Kidney epithelial cell (primary cell): ENCODE measurements around the gene SIRT1. TPM values are rescaled to one million over a fixed set of nuclear protein-coding genes. Genes with fewer than 3 reads are reported as not detected.
"Not testable (repeated sequence)": the region's sequence is repeated elsewhere in the genome, so short reads cannot be mapped to it uniquely, and the experiment has no call there.

Experiments used
- DNase-seq: peaks from one replicate; pipeline ENCODE4 v3.0.0-alpha.2; 2010; ENCODE audit warnings: low read depth
- H3K27me3 ChIP-seq: 2 replicates; pipeline ENCODE4 v1.6.0; 2011; ENCODE audit warnings: low read length; ENCODE audit not compliant: control insufficient read depth, insufficient read depth
- H3K36me3 ChIP-seq: 2 replicates; pipeline ENCODE4 v1.5.1; 2011; ENCODE audit warnings: low read length; ENCODE audit not compliant: control insufficient read depth, insufficient read depth
- H3K4me3 ChIP-seq: 2 replicates; pipeline ENCODE4 v1.5.1; 2011; ENCODE audit warnings: low read depth, mild to moderate bottlenecking, control low read depth, low read length
- CTCF ChIP-seq: IDR thresholded peaks from 2 replicates; pipeline ENCODE4 v1.5.1; 2011; ENCODE audit warnings: mild to moderate bottlenecking, moderate library complexity, low read length, control low read depth, inconsistent platforms; ENCODE audit not compliant: insufficient read depth, poor library complexity, severe bottlenecking
- total RNA-seq: library from RNA; depleted of rRNA; stranded (reverse); fragments of >200 nt; gene quantifications from 2 replicates; pipeline ENCODE4 v1.2.3, GENCODE V29; 2015

SIRT1 gene
- total RNA-seq, result 20.5 and 22.4 TPM in 2 replicates

DNA sequence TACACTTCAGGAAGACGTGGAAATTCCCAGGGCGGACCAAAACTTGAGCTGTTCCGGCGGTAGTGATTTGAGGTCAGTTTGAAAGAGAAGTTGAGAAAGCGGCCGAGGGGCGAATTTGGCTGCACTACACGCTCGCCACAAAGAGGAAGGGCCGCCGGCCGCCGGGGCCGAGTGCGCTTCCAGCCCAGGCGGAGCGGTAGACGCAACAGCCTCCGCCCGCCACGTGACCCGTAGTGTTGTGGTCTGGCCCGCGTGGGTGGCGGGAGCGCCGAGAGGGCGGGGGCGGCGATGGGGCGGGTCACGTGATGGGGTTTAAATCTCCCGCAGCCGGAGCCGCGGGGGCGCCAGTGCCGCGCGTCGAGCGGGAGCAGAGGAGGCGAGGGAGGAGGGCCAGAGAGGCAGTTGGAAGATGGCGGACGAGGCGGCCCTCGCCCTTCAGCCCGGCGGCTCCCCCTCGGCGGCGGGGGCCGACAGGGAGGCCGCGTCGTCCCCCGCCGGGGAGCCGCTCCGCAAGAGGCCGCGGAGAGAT is at the start of gene SIRT1:
TSS of gene SIRT1 (plus strand) at position 344 of the 529 bp plus-strand sequence. CDS start at position 410, 66 bp downstream.
- peaks cover 1% of the 10 kb centered on the region for H3K36me3 ChIP-seq
- no peak for TF ChIP-seq CTCF
- no peaks in the 10 kb centered on the region for H3K27me3 ChIP-seq
- peak within 1 kb of the TSS; percentile 90 for H3K4me3 ChIP-seq
- DNase-seq, result peak; percentile 52

DNA sequence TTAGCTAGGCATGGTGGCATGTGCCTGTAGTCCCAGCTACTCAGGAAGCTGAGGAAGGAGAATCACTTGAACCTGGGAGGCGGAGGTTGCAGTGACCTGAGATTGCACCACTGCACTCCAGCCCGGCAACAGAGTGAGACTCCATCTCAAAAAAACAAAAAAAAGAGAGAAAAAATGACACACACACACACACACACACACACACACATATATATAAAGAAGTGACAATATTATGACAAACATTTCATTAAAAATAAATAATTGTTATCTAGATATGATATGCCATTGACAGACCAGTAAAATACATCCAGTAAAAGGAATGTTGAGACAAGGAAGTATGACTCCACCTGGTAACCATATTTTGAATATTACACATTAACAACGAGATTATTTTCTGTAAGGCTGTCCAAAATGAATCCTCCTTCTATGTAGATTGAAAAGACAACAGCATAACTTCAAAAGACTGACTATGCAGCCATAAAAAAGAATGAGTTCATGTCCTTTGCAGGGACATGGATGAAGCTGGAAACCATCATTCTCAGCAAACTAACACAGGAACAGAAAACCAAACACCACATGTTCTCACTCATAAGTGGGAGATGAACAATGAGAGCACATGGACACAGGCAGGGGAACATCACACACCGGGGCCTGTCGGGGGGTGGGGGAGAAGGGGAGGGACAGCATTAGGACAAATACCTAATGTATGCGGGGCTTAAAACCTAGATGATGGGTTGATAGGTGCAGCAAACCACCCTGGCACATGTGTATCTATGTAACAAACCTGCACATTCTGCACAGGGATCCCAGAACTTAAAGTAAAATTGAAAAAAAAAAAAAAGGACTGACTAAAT is 48.7 kb upstream of the SIRT1 start:
- H3K4me3 ChIP-seq, H3K27me3 ChIP-seq, H3K36me3 ChIP-seq, DNase-seq: not testable (repeated sequence)

GRCh38 chr10:67836488-67836887 is 48.0 kb upstream of the SIRT1 start:
- no peak for DNase-seq
- Histone ChIP-seq H3K27me3 (no peaks in the 10 kb centered on the region), H3K4me3 (no peak overlapping the region), H3K36me3 (no peaks in the 10 kb centered on the region)
- no peak for TF ChIP-seq CTCF

GRCh38 chr10:67836972-67837371 is 47.5 kb upstream of the SIRT1 start:
- H3K36me3 ChIP-seq, result no peaks in the 10 kb centered on the region
- no peak overlapping the region for H3K4me3 ChIP-seq
- TF ChIP-seq CTCF, result no peak
- no peak for DNase-seq
- no peaks in the 10 kb centered on the region for H3K27me3 ChIP-seq

DNA sequence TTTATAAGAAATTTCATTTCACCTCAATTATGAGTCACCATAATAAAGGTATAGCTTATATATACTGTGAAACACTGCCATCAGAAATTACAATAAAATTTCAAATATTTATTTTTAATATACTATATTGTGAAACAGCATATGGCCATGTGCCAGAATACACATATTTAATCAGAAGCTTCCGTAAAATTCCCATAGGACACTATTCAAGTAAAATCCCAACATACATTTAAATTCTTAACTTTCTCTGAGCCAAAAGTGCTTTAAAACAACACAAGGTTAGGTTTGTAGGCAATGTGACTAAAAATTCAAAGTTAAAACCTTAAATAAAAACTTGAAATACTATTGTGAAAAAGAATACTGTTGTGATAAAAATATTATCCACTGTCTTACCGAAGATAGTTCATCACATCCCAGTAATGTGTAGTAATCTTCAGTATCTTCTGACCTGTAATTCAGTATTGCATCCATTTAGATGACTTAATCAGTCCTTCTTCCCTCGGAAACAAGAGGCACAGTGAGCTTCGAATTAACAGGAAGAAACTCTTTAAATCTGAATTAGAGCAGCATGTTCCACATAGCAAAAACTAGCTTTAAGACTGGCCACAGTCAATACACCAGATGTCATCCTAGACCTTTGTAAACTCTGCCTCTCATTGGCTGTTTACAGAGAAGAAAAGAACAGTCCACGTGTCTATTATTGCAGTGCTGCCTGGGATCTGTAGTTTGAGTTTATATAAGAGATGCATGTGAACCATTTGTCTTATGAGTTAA is 46.7 kb upstream of the SIRT1 start, which contains the start of gene DNAJC12:
TSS of gene DNAJC12 (minus strand) at position 648 of the 774 bp plus-strand sequence. CDS start at position 471, 177 bp downstream.
- Histone ChIP-seq H3K36me3 (no peaks in the 10 kb centered on the region), H3K4me3 (peak within 1 kb of the TSS; percentile 25), H3K27me3 (no peaks in the 10 kb centered on the region)
- no peak for DNase-seq
- no peak for TF ChIP-seq CTCF

DNA sequence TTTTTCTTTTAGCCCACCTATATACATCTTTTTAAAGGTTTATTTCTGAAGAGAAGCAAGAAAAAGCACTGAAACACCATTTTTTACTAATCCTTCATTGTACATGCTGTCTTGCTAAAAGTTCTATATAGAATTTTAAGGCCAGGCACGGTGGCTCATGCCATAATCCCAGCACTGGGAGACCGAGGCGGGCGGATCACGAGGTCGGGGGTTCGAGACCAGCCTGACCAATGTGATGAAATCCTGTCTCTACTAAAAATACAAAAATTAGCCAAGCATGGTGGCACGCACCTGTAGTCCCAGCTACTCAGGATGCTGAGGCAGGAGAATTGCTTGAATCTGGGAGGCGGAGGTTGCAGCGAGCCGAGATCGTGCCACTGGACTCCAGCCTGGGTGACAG is 44.9 kb upstream of the SIRT1 start:
- not testable (repeated sequence) for H3K27me3 ChIP-seq, H3K4me3 ChIP-seq, DNase-seq, H3K36me3 ChIP-seq
